Fibroblast of mammary gland (primary cell): ENCODE data around the gene ALG3.

Experiments used
- DNase-seq: peaks from one replicate; pipeline ENCODE4 v3.0.0-alpha.2; 2010; ENCODE audit warnings: low read depth
- H3K4me3 ChIP-seq: 2 replicates; pipeline ENCODE4 v1.5.1; 2011; ENCODE audit warnings: low read depth, mild to moderate bottlenecking, low read length, moderate library complexity; ENCODE audit not compliant: control insufficient read depth
- TF ChIP-seq, protein P1 (sequence below): conservative IDR thresholded peaks from 2 replicates; pipeline ENCODE4 v1.5.1; 2011; ENCODE audit warnings: low read depth, low read length, inconsistent platforms; ENCODE audit not compliant: control insufficient read depth, insufficient read depth

ALG3 gene

DNA sequence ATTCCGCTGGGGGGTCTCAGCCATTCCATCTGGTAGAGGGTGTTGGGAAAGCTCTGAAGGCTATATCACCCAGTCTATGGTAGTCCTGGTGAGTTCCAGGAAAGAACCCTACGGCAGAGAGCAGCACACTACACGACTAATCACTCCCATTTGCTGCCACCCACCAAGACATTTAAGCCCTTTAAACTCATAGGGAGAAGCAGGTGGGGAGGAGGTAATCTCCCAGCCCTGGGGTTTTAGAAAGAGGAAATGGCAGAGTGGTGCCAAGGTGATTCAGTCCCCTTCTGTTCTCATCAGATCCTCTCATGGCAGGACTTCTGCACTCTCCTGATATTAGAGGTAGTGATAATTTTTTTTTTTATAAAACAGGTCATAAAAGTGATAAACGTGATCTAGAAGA, 29.9 kb downstream of the ALG3 start:
- no peak overlapping the region for H3K4me3 ChIP-seq
- TF ChIP-seq, protein P1, sequence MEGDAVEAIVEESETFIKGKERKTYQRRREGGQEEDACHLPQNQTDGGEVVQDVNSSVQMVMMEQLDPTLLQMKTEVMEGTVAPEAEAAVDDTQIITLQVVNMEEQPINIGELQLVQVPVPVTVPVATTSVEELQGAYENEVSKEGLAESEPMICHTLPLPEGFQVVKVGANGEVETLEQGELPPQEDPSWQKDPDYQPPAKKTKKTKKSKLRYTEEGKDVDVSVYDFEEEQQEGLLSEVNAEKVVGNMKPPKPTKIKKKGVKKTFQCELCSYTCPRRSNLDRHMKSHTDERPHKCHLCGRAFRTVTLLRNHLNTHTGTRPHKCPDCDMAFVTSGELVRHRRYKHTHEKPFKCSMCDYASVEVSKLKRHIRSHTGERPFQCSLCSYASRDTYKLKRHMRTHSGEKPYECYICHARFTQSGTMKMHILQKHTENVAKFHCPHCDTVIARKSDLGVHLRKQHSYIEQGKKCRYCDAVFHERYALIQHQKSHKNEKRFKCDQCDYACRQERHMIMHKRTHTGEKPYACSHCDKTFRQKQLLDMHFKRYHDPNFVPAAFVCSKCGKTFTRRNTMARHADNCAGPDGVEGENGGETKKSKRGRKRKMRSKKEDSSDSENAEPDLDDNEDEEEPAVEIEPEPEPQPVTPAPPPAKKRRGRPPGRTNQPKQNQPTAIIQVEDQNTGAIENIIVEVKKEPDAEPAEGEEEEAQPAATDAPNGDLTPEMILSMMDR, result no peak
- DNase-seq, result no peak

DNA sequence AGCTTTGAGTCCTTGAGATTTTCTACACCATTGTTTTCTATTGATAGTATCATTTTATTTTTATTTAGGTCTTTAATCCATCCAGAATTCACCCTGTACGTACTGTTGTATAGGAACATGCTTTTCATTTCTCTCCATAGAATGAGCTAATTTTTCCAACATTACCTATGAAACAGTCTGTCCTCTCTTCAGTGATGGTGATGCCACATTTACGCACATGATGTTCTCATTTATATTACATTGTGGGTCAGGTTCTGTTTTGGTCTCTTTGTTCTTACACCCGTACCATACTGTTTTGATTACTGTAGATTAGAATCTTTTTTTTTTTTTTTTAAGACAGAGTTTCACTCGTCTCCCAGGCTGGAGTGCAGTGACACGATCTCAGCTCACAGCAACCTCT, 37.0 kb downstream of the ALG3 start:
- DNase-seq, result no peak
- TF ChIP-seq, protein P1, result no peak
- H3K4me3 ChIP-seq, result no peak overlapping the region

DNA sequence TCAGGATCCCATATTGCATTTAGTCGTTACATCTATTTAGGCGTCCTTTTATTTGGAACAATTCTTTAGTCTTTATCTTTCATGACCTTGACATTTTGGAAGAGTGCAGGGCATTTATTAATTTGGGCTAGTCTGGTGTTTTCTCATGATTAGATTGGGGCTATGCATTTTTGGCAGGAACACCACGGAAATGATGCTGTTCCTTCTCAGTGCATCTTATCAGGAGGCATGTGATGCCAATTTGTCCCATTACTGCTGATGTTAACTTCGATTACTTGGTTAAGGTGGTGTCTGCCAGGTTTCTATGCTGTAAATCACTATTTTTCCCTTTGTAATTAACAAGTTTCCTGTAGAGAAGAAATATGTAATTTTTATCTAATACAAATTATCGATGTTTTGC, 37.5 kb downstream of the ALG3 start:
- DNase-seq, result no peak
- TF ChIP-seq, protein P1, result no peak
- no peak overlapping the region for H3K4me3 ChIP-seq

DNA sequence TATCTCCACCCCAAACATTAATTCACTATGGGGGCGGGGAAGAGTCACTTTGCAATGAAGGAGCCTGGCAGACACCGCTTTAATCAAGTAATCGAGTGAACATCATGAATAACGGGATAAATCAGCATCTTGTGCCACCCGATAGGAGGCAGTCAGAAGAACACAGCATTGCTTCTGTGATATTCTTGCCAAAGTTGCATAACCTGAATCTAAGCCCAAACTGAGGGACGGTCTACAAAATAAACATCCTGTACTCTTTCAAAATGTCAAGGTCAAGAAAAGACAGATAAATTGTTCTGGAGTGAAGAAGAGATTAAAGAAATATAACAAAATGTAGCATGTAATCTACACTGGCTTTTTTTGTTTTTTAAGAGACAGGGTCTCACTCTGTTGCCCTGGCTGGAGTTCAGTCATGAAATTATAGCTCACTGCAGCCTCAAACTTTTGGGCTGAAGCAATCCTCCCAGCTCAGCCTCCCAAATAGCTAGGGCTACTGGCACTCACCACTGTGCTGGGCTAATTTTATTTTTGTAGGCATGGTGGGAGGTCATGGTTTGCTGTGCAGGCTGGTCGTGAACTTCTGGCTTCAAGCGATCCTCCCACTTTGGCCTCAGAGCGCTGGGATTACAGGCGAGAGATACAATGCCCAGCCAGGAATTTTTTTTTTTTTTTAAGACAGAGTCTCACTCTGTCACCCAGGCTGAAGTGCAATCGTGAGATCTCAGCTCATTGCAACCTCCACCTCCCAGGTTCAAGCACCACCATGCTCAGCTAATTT, 39.4 kb downstream of the ALG3 start:
- TF ChIP-seq, protein P1, result no peak
- no peak overlapping the region for H3K4me3 ChIP-seq
- DNase-seq, result no peak

DNA sequence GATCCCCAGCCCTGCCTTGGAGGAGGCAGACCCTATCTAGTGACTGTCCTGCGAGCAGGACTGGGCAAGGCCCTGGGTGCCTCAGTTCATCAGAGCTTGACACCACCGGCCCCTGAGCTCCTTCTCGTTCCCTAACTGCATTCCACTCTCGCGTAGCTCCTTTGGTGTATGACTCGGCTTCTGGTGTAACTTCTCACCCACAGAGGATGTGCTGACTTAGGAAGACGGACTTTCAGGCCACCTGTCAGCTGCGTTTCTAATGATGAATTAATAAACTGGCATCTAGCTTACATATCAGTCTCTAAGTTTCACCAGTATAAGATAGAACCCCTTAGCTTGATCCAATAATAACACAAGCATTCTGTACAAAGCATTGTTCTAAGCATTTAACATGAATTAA, 45.2 kb downstream of the ALG3 start:
- TF ChIP-seq, protein P1, result no peak
- no peak for DNase-seq
- no peak overlapping the region for H3K4me3 ChIP-seq

DNA sequence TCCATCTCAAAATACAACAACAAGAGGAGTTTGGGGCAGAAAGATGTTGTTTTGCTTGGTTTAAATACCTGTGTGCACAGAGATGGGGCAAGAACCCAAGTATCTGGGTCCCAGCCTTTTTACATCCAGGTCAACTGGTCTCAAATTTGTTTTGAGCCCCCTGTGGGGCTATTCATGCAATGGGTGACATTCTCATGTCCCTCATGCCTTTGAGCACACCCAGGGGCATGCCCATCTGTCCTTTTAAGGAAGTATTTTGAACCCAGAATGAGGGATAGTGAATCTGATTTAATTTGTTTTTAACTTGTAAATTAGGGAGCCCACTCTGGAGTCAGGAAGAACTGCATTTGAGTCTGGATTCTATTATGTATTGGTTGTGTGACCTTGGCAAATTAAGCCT, 47.9 kb downstream of the ALG3 start:
- H3K4me3 ChIP-seq, result no peak overlapping the region
- TF ChIP-seq, protein P1, result no peak
- no peak for DNase-seq
